ENCODE results near the gene SIRT1.
"Not testable (repeated sequence)": the region's sequence is repeated elsewhere in the genome, so short reads cannot be mapped to it uniquely, and the experiment has no call there.

The SIRT1 gene

DNA sequence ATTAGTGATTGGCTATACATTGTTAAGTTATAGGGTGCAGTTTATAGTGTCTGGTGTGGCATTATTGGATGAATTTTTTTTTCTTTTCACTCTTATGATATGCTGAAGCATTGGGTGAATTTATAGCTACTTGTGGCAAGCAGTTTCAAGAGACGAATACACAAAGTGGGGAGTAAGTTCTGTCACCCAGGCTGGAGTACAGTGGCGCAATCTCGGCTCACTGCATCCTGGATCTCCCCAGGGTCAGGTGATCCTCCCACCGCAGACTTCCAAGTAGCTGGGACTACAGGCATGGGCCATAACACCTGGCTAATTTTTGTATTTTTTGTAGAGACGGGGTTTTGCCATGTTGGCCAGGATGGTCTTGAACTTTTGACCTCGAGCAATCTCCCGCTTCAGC lies 6.3 kb upstream of the SIRT1 start:
- DNase-seq: no peak

DNA sequence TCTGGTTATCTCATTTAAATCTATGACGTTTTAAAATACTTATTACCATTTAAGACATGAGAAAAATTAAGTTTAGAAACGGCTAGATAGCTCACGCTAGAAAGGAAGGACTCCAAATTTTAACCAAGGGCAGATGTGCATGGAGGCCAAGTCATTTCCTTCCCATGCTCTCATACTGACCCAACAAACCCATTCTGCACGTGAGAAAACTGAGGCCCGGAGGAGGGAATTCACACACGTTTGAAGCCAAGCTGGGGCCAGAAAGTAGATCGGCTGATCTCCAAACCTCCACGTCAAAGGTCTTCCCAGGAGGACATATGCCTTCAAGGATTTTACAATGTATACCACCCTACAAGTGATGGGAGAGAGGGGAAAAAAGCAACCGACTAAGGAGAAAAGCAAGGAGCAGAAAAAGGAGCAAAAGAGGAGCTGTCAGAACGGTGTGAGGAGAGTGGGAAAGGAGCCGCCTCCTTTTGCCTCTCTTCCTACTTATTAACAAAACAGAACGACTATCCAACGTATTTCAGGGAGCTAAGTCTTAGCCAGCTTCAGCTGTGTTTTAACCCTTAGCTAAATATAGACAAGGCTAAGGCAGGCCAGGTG lies 645 bp upstream of the SIRT1 start:
- DNase-seq: no peak

DNA sequence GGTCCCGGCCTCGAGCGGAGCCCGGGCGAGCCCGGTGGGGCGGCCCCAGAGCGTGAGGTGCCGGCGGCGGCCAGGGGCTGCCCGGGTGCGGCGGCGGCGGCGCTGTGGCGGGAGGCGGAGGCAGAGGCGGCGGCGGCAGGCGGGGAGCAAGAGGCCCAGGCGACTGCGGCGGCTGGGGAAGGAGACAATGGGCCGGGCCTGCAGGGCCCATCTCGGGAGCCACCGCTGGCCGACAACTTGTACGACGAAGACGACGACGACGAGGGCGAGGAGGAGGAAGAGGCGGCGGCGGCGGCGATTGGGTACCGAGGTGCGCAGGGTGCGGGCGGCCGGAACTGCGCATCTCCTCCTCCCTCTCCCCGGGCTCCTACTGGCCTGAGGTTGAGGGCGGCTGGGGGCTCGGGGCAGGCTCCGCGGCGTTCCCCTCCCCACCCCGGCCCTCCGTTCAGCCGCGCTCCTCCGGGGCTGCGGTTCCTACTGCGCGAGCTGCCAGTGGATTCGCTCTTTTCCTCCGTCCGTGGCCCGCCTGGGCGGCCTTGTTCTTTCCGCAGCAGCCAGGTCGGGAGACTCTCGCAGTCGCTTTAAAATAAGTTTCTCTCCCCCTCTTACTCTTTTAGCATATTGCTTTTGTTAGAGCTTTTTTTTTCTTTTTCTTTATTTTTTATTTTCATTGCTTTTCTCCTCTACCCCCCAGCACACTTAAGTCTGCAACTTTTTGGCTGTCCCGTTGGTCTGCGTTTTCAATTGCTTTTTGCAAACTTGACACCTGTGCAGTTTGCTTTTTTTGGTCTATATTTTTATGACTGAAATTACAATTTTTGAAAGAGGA lies 600 bp downstream of the SIRT1 start:
- DNase-seq: peak; percentile 59 to 64

DNA sequence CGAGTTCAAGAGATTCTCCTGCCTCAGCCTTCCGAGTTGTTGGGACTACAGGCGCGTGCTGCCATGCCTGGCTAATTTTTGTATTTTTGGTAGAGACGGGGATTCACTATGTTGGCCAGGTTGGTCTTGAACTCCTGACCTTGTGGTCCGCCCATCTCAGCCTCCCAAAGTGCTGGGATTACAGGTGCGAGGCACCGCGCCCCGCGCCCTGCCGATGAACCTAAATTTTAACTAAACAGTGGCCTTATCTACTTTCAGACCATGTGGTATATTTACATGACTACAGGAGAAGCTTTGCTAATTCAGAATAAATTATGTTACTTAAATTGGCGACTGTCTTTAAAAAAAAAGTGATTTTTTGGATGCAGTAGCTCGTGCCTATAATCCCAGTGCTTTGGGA lies 9.2 kb downstream of the SIRT1 start:
- no peak for DNase-seq

- DNase-seq: no peak
Measured at GRCh38 chr10:67903581-67903980, 19.1 kb downstream of the SIRT1 start.

- no peak for DNase-seq
Measured at GRCh38 chr10:67912331-67912946, 28.0 kb downstream of the SIRT1 start.

GRCh38 chr10:67914777-67915340 lies 30.4 kb downstream of the SIRT1 start:
- no peak for DNase-seq

GRCh38 chr10:67917169-67917568 lies 32.7 kb downstream of the SIRT1 start:
- no peak for DNase-seq

DNA sequence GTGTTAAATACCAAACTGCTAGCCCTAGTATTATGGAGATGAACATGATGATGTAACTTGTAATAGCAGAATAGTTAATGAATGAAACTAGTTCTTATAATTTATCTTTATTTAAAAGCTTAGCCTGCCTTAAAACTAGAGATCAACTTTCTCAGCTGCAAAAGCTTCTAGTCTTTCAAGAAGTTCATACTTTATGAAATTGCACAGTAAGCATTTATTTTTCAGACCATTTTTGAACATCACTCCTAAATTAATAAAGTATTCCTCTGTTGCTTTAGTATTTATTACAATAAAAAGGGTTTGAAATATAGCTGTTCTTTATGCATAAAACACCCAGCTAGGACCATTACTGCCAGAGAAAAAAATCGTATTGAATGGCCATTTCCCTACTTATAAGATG lies 33.2 kb downstream of the SIRT1 start:
- no peak for DNase-seq

DNA sequence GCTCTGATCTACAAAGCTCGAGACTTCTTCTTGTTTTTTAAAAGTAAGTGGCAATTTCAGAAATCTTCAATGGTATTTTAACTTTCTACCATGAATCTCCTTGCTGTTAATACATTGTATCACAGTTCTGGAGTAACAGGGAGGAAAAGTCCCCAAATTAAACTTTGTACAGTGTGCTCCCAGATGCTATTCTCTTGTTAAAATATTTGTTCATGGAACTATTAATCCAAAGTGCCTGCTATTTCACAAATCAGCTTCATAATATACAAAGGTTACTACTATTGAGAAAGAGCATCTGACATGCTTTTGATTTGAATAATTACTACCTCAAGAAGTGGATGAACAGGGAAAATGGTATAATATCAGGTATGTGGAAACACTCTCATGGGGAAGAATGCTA lies 36.6 kb downstream of the SIRT1 start:
- DNase-seq: no peak

DNA sequence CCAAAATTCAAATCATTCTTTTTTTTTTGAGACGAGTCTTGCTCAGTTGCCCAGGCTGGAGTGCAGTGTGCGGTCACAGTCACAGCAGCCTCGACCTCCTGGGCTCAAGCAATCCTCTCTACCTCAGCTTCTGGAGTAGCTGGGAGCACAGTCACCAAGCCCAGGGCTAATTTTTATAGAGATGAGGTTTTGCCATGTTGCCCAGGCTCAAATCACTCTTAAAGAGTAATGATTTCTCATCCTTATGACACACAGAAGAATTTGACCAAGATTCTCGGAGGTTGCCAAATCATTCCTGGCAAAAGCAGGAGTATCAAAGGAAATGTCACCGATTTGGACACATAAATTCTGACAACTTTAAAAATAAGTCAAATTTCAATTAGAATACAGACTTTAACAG lies 39.1 kb downstream of the SIRT1 start:
- no peak for DNase-seq

DNA sequence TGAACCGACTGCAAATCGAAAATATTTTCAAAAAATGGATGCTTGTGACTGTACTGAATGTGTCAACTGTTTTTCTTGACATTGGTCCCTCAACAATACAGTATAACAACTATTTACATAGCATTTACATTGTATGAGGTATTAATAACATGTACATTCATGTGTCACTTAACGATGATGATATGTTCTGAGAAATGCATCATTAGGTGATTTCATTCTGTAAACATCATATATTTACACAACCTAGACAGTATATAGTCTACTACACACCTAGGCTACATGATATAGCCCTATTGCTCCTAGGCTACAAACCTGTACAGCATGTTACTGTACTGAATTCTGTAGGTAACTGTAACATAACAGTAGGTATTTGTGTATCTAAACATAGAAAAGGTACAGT lies 39.7 kb downstream of the SIRT1 start:
- DNase-seq: no peak

- DNase-seq: no peak
Measured at GRCh38 chr10:67925449-67926005, 41.1 kb downstream of the SIRT1 start.

DNA sequence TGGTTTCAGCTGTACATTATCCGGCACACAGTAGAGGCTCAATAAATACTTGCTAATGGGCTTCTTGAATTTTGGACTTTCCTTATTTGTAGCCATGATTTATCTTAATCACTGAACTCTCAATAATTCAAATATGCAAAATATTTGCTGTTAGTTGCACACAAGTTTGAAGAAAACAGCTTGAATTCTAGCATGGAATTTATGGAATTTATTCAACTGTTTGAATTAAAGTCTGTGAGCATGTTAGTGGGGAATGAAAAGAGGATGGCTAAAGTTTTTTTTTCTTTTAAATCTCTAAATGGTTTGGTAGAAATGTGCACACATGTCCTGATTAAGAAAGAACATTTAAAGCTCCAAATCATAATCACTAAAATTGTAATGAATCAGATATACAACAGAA lies 42.5 kb downstream of the SIRT1 start:
- no peak for DNase-seq

- DNase-seq: no peak
Measured at GRCh38 chr10:67933199-67933598, 48.7 kb downstream of the SIRT1 start.

DNA sequence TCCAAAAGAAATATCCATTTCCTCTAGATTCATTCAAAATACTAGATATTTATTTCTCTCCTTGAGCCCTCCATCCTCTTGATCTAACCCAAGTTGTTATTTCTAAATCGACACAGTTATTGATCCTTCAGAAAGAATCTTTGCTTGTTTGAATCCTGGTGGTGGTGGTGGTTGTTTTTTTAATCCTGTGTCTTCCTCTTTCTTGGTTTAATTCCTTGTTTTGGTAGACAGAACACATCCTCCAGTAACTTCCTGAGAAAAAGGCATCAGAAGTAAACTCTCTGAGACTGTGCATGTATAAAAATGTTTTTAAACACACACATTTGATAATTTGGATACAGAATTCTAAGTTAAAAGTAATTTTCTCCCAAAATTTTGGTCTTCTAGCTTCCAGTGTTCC lies 49.9 kb downstream of the SIRT1 start:
- DNase-seq: no peak

DNA sequence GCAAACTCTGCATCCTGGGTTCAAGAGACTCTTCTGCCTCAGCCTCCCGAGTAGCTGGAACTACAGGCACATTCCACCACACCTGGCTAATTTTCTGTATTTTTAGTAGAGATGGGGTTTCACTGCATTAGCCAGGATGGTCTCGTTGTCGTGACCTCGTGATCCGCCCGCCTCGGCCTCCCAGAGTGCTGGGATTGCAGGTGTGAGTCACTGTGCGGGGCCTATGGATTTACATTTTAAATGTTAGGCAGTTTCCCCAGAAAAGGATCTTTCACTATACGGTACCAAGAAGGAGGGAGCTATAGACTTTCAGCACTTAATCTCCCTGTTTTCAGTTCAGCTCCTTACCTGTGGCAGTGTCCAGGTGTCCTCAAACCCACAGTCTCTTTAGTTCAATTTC lies 50.8 kb downstream of the SIRT1 start:
- no peak for DNase-seq

DNA sequence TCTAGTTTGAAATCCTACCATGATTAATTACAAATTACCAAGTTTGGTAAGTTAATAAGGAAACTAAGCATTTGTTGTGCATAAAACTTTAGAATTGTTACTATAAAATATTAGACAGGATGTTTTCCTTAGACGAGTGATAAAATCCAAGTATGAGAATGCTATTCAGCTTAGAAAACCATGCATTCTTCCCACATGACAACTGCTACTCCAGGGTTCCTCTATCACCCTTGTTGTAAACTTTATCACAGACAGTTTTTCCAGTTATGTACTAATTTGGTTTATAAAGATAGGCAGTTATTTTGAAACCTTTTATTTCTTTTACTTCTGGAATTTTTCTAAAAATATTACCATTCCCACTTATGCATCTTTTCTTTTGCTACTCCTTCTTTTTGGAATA lies 52.0 kb downstream of the SIRT1 start:
- DNase-seq: no peak

DNA sequence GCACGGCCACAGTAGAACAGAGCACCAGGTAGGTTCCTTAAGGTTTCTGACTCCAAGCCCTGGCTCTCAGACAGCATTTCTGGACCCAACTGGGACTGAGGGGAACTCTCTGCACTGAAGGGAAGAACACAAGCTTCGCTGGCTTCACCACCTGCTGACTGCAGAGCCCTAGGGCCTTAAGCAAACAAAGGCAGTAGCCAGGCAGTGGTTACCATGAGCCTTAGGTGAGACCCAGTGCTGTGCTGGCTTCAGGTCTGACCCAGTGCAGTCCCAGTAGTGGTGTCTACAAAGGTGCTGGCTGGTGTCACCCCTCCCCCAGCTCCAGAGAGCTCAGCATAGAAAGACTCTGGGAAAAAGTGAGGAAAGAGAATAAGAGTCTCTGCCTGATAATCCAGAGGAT lies 59.5 kb downstream of the SIRT1 start:
- DNase-seq: no peak

GRCh38 chr10:67955614-67956013 lies 71.2 kb downstream of the SIRT1 start:
- no peak for DNase-seq

GRCh38 chr10:67959839-67960476 lies 75.5 kb downstream of the SIRT1 start:
- no peak for DNase-seq

DNA sequence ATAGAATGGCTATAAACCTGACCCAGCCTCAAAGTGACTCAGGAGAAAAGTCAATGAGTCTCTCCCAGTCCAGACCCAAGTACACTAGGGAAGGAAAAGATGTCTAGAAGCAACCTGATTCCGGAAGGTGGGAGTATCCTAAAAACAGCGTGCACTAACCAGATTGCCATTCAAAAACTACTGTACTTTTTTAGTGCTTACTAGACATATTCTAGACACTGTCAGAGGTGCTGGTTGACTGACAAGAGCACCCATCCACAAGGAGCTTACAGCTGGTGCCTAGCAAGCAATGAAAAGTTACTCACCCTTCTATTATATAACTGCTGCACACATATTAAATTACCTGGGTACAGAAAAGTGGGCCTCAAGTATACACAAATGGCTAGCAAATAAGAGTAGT lies 81.0 kb downstream of the SIRT1 start:
- DNase-seq: no peak

- not testable (repeated sequence) for DNase-seq
Measured at GRCh38 chr10:67966035-67966434, 81.6 kb downstream of the SIRT1 start.

Measured in AML-193 (cell line).